SW480 (cell line): ENCODE results near the gene PLK1.

Experiments used
- DNase-seq: peaks from one replicate; pipeline ENCODE4 v3.0.0-alpha.2; 2016; ENCODE audit warnings: low spot score

PLK1 gene

DNA sequence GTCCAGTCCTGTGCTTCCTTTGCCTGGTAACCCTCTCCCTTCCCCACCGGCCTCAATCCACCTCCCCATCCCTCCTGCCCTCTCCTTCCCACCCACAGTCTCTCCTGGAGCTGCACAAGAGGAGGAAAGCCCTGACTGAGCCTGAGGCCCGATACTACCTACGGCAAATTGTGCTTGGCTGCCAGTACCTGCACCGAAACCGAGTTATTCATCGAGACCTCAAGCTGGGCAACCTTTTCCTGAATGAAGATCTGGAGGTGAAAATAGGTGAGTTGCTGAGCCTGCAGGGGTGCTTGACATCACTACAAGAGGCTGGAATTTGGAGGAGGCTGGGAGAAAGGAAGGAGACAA lies 1.3 kb downstream of the PLK1 start:
- DNase-seq, result no peak

- DNase-seq, result no peak
Measured at GRCh38 chr16:23682181-23682580, 3.5 kb downstream of the PLK1 start.

GRCh38 chr16:23683487-23683886 lies 4.8 kb downstream of the PLK1 start:
- no peak for DNase-seq

DNA sequence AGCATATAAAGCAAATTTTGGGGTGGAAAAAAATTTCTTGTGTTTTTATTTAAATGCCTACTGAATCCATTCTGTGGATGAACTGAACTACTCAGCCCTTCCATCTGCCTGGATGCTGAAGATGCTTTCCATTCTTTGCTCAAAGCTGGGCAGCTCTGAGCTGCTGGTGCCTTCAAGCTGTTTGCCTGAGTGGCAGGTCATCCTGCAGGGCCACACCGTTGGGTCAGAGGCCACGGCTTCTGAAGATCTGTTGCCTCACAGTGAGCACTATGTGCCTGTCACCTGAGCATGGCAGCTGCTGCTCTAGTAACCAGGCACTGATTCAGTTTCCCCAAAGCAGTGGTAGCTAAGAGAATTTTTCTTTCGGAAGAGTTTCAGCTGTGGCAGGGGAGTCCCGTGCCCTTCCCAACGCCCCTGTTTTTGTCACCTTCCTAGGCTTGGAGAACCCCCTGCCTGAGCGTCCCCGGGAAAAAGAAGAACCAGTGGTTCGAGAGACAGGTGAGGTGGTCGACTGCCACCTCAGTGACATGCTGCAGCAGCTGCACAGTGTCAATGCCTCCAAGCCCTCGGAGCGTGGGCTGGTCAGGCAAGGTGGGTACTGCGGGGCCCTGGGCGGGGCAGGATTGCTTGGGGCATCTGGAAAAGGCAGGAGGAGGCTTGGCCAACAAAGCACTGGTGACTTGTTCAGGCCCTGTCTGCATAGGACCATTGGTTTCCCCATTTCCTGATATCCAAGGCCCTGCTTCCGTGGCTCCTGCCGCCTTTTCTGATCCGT lies 8.5 kb downstream of the PLK1 start:
- no peak for DNase-seq

DNA sequence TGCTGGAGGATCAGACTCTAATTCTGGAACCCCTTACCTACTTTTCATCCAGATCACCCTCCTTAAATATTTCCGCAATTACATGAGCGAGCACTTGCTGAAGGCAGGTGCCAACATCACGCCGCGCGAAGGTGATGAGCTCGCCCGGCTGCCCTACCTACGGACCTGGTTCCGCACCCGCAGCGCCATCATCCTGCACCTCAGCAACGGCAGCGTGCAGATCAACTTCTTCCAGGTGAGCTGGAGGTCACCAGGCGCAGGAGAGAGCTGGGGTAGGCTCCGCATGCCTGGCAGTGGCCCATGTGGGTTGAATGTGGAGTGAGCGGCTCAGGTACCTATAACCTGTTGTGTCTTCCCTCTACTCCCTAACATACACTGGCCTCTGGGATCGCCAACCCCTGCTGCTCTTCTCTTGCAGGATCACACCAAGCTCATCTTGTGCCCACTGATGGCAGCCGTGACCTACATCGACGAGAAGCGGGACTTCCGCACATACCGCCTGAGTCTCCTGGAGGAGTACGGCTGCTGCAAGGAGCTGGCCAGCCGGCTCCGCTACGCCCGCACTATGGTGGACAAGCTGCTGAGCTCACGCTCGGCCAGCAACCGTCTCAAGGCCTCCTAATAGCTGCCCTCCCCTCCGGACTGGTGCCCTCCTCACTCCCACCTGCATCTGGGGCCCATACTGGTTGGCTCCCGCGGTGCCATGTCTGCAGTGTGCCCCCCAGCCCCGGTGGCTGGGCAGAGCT lies 10.9 kb downstream of the PLK1 start:
- no peak for DNase-seq

DNA sequence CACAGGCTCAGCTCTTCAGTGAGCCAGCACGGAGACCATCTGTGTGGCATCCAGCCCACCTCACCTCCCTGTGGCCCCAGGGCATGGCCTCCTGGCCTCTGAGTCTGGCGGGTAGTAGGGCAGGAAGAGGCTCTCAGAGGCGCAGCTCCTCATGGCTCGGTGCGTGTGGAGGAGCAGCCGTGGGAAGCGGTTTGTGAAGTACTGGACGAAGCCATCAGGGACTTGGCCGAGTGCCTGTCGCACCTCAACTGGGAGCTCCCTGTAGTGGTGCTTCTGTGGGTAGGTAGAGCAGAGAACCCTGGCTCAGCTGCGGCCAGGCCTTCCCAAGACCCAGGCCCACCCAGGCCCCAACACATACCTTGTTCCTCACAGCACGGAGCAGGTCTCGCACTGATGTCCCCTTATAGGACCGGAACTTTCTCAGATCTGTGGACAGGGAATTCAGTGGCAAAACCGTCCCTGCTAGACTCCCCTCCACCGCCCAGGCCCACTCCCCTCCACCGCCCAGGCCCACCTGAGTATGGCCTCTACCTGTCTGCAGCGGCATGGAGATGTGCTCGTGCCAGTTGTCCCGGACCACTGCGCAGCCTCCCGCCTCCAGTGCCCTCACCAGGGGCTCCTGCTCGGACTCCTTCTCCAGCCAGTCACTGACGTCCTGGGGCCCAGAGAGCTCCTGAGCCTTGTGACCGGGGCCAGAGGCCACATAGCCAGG lies 12.2 kb downstream of the PLK1 start:
- DNase-seq, result no peak

- peak; percentile 13 for DNase-seq
Measured at GRCh38 chr16:23691483-23692189, 12.9 kb downstream of the PLK1 start.

DNA sequence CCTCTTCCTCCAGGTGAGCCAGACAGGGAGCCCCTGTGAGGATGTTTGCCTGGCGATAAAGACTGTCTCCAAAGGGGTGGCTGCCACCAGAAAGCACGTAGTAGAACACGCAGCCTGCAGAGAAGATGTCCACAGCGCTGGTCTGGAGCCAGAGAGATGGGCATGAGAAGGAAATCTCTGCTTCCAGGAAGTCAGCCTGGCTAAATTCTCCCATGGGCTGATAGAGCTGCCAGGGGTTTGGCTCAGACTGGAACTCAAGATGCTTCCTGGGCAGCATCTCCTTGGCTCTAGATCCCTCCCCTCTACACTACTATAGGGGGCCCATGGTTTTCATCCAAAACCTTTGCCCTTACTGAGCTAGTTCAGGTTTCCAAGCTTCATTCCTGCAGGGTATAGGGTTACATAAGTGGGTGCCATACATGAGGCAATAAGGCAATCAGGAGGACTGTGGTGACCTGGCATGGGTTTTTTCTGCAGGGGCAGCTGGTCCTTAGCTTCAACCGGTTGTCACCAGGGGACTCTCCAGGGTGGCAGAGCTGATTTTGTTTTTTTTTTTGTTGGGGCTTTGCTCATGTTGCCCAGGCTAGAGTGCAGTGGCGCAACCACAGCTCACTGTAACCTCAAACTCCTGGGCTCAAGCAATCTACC lies 13.6 kb downstream of the PLK1 start:
- DNase-seq, result no peak

- no peak for DNase-seq
Measured at GRCh38 chr16:23694265-23694643, 15.6 kb downstream of the PLK1 start.

DNA sequence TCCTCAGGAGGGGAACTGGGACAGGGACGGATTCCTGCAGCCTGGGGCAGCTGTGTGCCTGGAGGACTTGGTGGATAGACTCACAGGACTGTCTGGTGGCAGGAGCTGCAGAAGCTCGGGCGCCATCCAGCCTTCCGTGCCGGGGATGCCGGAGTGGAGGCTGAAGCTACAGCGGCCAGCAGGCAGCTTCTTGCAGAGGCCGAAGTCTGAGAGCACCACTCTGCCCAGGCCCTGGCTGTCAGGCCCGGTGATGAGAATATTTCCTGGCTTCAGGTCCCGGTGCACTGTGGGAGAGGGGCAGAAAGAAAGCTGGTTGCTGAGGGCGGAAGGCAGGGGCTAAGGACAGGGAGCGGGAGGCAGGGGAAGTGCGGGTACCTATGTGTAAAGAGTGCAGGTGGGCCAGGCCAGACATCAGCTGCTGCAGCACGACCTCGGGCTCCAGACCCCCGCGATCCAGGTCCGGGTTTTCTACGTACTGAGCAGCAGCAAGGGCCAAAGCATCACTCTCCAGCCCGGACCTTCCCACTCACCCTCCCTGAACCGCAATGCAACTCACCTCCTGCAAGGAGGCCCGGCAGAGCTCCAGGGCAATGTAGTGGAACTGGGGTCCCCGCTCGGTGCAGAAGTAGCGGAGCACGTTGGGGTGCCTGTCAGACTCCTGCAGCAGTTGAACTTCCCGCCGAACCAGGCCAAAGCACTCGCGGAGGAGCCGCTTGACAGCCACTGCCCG lies 16.1 kb downstream of the PLK1 start:
- DNase-seq, result no peak

GRCh38 chr16:23695756-23696155 lies 17.1 kb downstream of the PLK1 start:
- DNase-seq, result no peak

GRCh38 chr16:23699100-23699499 lies 20.4 kb downstream of the PLK1 start:
- no peak for DNase-seq

GRCh38 chr16:23700093-23700492 lies 21.4 kb downstream of the PLK1 start:
- DNase-seq, result no peak

DNA sequence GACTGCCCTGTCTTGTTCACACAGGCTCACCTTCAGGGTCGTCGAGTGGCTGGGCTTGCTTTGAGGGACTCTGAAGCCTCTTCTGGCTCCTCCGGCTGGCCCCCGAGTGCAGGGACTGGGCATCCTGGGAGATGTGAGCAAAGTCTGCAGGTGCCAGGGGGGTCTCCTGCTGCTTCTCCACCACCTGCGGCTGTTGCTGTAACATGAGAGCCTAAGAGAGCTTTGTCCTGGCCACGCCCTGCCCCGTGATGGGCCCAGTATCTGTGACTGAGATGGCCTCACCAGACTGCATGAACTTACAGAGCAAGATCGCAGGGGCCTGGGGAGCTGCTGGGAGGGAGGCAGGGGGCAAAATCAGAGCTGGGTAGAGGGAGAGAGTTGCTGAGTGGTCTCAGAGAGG lies 21.8 kb downstream of the PLK1 start:
- no peak for DNase-seq

DNA sequence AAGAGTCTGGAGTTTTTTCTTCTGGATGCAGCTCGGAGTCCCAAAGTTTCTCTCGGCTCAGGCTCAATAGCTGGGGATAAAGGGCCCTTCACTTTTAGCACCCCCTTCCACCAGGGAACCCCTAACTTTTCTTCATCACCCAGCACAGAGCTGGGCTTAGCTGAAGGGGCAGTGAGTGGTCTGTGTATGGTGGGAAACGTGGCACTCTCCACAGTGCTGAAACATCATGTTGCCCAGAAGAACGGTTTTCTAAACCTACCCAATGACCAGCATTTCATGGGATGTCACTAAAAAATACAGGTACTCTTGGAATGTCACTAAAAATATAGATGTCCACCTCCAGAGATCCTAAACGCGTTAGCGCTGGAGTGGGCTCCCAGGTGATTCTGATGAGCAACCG lies 22.4 kb downstream of the PLK1 start:
- no peak for DNase-seq

DNA sequence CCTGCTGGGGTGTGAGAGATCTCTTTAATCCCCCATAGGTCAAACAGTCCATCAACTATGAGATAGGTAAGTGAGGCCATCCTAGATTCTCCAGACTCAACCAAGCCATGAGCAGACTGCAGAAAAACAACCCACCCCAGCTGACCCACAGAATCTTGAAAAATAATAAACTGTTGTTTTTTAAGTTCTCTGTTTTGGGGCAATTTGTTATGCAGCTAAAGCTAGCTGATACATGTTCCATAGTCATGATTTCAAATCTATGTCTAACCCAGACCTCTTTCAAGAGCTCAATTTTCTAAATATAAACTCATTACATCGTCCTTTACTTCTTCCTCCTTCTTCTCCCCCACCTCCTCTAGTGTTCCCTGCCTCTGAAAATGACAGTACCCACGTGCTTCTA lies 24.3 kb downstream of the PLK1 start:
- no peak for DNase-seq

GRCh38 chr16:23704772-23705516 lies 26.3 kb downstream of the PLK1 start:
- no peak for DNase-seq

GRCh38 chr16:23705517-23705902 lies 26.8 kb downstream of the PLK1 start:
- no peak for DNase-seq

DNA sequence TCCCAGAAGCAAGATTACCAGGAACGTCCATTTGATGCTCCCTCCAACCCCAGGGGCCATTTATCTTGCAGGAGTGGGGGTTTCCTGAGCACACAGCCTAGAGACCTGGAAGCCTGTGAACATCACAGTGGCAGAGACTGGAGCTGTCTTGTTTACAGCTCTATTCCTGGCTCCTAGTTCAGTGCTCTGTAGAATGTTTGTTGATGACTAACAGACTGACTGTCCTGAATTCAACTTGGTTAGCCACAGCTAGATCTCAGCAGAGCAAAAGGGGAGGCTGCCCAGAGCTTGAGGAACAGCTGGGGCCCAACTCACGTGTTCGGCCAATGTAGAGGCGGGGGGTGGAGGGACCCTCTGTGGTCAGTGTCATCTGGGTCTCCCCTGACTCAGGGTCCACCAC lies 27.8 kb downstream of the PLK1 start:
- no peak for DNase-seq

GRCh38 chr16:23709536-23709935 lies 30.8 kb downstream of the PLK1 start:
- DNase-seq, result no peak

GRCh38 chr16:23710008-23710407 lies 31.3 kb downstream of the PLK1 start:
- DNase-seq, result no peak
